Loucy (cell line): ENCODE results near the gene TP73.

Experiments used
- H2AFZ ChIP-seq: fragments of 200-600 bp; sonication (generic); 2 replicates; pipeline ENCODE4 v1.6.0; 2016; ENCODE audit warnings: antibody characterized with exemption, mild to moderate bottlenecking, low read length, moderate library complexity
- H3F3A ChIP-seq: fragments of 200-600 bp; 2 replicates; pipeline ENCODE4 v1.6.0; 2016; ENCODE audit warnings: antibody characterized with exemption, low read depth, mild to moderate bottlenecking
- H3K27me3 ChIP-seq: fragments of 200-600 bp; sonication (generic); 2 replicates; pipeline ENCODE4 v1.6.1; 2014; ENCODE audit warnings: low read length, mild to moderate bottlenecking; ENCODE audit not compliant: insufficient read depth, poor library complexity, severe bottlenecking
- H3K36me3 ChIP-seq: fragments of 200-600 bp; sonication (generic); 2 replicates; pipeline ENCODE4 v1.6.1; 2016; ENCODE audit warnings: low read length; ENCODE audit not compliant: insufficient read depth
- H3K4me1 ChIP-seq: fragments of 200-600 bp; sonication (generic); 2 replicates; pipeline ENCODE4 v1.5.1; 2014; ENCODE audit warnings: low read length, mild to moderate bottlenecking; ENCODE audit not compliant: insufficient read depth, poor library complexity, severe bottlenecking
- H3K4me2 ChIP-seq: fragments of 200-600 bp; sonication (generic); 2 replicates; pipeline ENCODE4 v1.6.0; 2014; ENCODE audit warnings: antibody characterized with exemption, low read length, low read depth, mild to moderate bottlenecking; ENCODE audit not compliant: poor library complexity, severe bottlenecking
- H3K4me3 ChIP-seq: fragments of 200-600 bp; sonication (generic); 2 replicates; pipeline ENCODE4 v1.5.1; 2014; ENCODE audit warnings: low read length, mild to moderate bottlenecking, mixed read lengths; ENCODE audit not compliant: poor library complexity, severe bottlenecking
- H3K79me2 ChIP-seq: fragments of 200-600 bp; sonication (generic); 2 replicates; pipeline ENCODE4 v1.6.1; 2014; ENCODE audit warnings: low read length; ENCODE audit not compliant: insufficient read depth
- H3K9ac ChIP-seq: fragments of 200-600 bp; sonication (generic); 2 replicates; pipeline ENCODE4 v1.6.0; 2014; ENCODE audit warnings: mild to moderate bottlenecking, low read depth, low read length, moderate library complexity; ENCODE audit not compliant: poor library complexity, severe bottlenecking
- H3K9me2 ChIP-seq: fragments of 200-600 bp; sonication (generic); replicated peaks from 2 replicates; pipeline ENCODE4 v1.6.1; 2016; ENCODE audit warnings: low read depth, low read length, mixed read lengths
- H3K9me3 ChIP-seq: fragments of 200-600 bp; sonication (generic); 2 replicates; pipeline ENCODE4 v1.6.1; 2014; ENCODE audit warnings: mild to moderate bottlenecking, antibody characterized with exemption, low read length, low read depth; ENCODE audit not compliant: insufficient read depth
- H4K20me1 ChIP-seq: fragments of 200-600 bp; sonication (generic); 2 replicates; pipeline ENCODE4 v1.6.0; 2014; ENCODE audit warnings: antibody characterized with exemption, low read length, mild to moderate bottlenecking; ENCODE audit not compliant: insufficient read depth, poor library complexity, severe bottlenecking
- EZH2phosphoT487 ChIP-seq: fragments of 200-600 bp; IDR thresholded peaks from 2 replicates; pipeline ENCODE4 v1.6.1; 2018; ENCODE audit warnings: antibody characterized with exemption, mild to moderate bottlenecking, moderate library complexity, borderline replicate concordance
- TF ChIP-seq, protein P1 (sequence below): fragments of 200-600 bp; sonication (generic); conservative IDR thresholded peaks from 2 replicates; pipeline ENCODE4 v1.5.1; 2014; ENCODE audit warnings: mild to moderate bottlenecking, antibody characterized with exemption, low read length

TP73 gene

DNA sequence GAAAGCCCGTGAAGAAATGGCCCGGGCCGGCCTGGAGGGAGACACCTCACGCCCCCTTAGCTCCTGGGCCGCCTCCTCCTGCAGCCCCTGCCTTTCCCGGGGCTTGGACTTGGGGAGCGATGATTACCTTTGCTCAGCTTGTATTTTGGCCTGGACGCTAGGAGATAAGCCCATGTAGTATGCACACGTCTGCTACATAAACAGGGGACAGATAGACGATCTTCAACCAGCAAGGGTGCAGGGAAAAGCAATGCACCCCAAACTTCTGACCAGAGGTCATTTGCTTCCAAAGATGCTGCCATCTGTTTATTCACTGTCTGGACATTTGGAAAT is 936 bp downstream of the TP73 start:
- H3K9ac ChIP-seq = no peak overlapping the region
- H3K79me2 ChIP-seq = peaks cover 15% of the 10 kb centered on the region

DNA sequence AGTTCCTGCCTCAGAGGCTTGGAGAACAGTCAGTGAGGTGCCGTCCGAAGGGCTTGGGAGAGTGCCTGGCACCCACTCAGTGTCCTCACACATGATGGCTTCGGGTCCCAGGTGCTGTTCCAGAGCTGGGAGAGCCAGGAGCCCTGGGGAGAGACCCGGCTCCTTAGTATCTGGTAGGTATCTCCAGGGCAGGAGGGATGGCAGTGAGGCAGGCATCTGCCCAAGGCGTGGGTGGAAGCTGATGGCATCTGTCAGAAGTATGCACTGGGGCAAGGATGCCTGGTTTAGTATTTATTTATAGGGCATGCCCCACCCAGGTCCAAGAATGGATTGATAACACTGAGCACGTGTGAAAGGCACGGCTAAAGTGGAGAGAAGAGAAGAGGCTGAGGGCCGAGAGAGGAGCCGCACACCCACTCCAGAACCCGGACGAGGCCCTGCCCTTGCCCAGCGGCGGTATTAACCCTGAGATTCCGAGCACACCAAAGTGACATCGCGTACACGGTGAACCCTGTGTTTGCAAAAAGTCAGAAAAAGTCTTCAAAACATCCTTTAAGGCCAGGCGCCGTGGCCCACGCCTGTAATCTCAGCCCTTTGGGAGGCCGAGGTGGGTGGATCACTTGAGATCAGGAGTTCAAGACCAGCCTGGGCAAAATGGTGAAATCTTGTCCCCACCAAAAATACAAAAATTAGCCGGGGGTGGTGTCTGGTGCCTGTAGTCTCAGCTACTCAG is 2.4 kb downstream of the TP73 start:
- Histone ChIP-seq H3K9ac (no peak overlapping the region), H3K9me2 (no peaks in the 10 kb centered on the region), H3K36me3 (no peaks in the 10 kb centered on the region), H3K79me2 (peaks cover under 1% of the 10 kb centered on the region; the same call in 1 of the 2 replicates), H3K27me3 (no peaks in the 10 kb centered on the region), H4K20me1 (no peaks in the 10 kb centered on the region), H3K4me1 (no peaks in the 10 kb centered on the region), H3K4me3 (no peak overlapping the region), H3K4me2 (no peak overlapping the region), H2AFZ (no peak overlapping the region), H3K9me3 (no peaks in the 10 kb centered on the region), H3F3A (no peaks in the 10 kb centered on the region)
- TF ChIP-seq EZH2phosphoT487 = no peak
- TF ChIP-seq, protein P1, sequence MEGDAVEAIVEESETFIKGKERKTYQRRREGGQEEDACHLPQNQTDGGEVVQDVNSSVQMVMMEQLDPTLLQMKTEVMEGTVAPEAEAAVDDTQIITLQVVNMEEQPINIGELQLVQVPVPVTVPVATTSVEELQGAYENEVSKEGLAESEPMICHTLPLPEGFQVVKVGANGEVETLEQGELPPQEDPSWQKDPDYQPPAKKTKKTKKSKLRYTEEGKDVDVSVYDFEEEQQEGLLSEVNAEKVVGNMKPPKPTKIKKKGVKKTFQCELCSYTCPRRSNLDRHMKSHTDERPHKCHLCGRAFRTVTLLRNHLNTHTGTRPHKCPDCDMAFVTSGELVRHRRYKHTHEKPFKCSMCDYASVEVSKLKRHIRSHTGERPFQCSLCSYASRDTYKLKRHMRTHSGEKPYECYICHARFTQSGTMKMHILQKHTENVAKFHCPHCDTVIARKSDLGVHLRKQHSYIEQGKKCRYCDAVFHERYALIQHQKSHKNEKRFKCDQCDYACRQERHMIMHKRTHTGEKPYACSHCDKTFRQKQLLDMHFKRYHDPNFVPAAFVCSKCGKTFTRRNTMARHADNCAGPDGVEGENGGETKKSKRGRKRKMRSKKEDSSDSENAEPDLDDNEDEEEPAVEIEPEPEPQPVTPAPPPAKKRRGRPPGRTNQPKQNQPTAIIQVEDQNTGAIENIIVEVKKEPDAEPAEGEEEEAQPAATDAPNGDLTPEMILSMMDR = no peak

More for the DNA sequence above, 936 bp downstream of the TP73 start:
- Histone ChIP-seq H2AFZ (no peak overlapping the region), H3K9me2 (no peaks in the 10 kb centered on the region), H3F3A (no peaks in the 10 kb centered on the region), H3K27me3 (no peaks in the 10 kb centered on the region), H3K36me3 (no peaks in the 10 kb centered on the region), H4K20me1 (no peaks in the 10 kb centered on the region), H3K9me3 (no peaks in the 10 kb centered on the region), H3K4me2 (no peak overlapping the region), H3K4me1 (peaks cover 13% of the 10 kb centered on the region), H3K4me3 (no peak overlapping the region)
- TF ChIP-seq EZH2phosphoT487 = no peak
- TF ChIP-seq, protein P1 = no peak

GRCh38 chr1:3656450-3657095 is 4.3 kb downstream of the TP73 start:
- Histone ChIP-seq H3K4me2 (no peak overlapping the region), H3K27me3 (no peaks in the 10 kb centered on the region), H3K9ac (no peak overlapping the region), H3F3A (no peaks in the 10 kb centered on the region), H3K36me3 (no peaks in the 10 kb centered on the region), H2AFZ (no peak overlapping the region), H4K20me1 (no peaks in the 10 kb centered on the region), H3K9me2 (no peaks in the 10 kb centered on the region), H3K4me3 (no peak overlapping the region), H3K4me1 (no peaks in the 10 kb centered on the region), H3K79me2 (no peaks in the 10 kb centered on the region), H3K9me3 (no peaks in the 10 kb centered on the region)
- TF ChIP-seq EZH2phosphoT487 = no peak
- TF ChIP-seq, protein P1 = no peak
